ENCODE measurements around the gene MZB1. TPM values are rescaled to one million over a fixed set of nuclear protein-coding genes. Genes with fewer than 3 reads are reported as not detected.
"Not testable (repeated sequence)": the region's sequence is repeated elsewhere in the genome, so short reads cannot be mapped to it uniquely, and the experiment has no call there.

Gene MZB1
- total RNA-seq, 1 donor from 2014 or later: 12.9 TPM

GRCh38 chr5:139391570-139392323 lies 2.0 kb upstream of the MZB1 start:
- DNase-seq (ENCODE audit: low spot score): no peak

- DNase-seq (ENCODE audit: low spot score): no peak
Measured at GRCh38 chr5:139390639-139391569, 1.2 kb upstream of the MZB1 start.

GRCh38 chr5:139388198-139388821 lies 1.4 kb downstream of the MZB1 start:
- DNase-seq (ENCODE audit: low spot score): no peak

GRCh38 chr5:139387611-139388197 lies 2.0 kb downstream of the MZB1 start:
- no peak for DNase-seq (ENCODE audit: low spot score)

GRCh38 chr5:139386956-139387355 lies 2.8 kb downstream of the MZB1 start:
- DNase-seq (ENCODE audit: low spot score): not testable (repeated sequence)

- no peak for DNase-seq (ENCODE audit: low spot score)
Measured at GRCh38 chr5:139386050-139386438, 3.7 kb downstream of the MZB1 start.

- DNase-seq (ENCODE audit: low spot score): no peak
Measured at GRCh38 chr5:139385061-139386049, 4.4 kb downstream of the MZB1 start.

- DNase-seq (ENCODE audit: low spot score): no peak
Measured at GRCh38 chr5:139384591-139385051, 5.1 kb downstream of the MZB1 start.

- DNase-seq (ENCODE audit: low spot score): no peak
Measured at GRCh38 chr5:139383993-139384590, 5.6 kb downstream of the MZB1 start.

GRCh38 chr5:139383275-139383992 lies 6.3 kb downstream of the MZB1 start, which contains the start of gene SLC23A1:
Gene SLC23A1, minus strand, starts transcription at chr5:139383297. Its CDS starts 44 bp downstream, at chr5:139383253.
- DNase-seq (ENCODE audit: low spot score): no peak

GRCh38 chr5:139382807-139383206 lies 6.9 kb downstream of the MZB1 start:
- no peak for DNase-seq (ENCODE audit: low spot score)

GRCh38 chr5:139381837-139382761 lies 7.6 kb downstream of the MZB1 start:
- no peak for DNase-seq (ENCODE audit: low spot score)

- no peak for DNase-seq (ENCODE audit: low spot score)
Measured at GRCh38 chr5:139379626-139380449, 9.9 kb downstream of the MZB1 start.

GRCh38 chr5:139378941-139379361 lies 10.8 kb downstream of the MZB1 start:
- no peak for DNase-seq (ENCODE audit: low spot score)

GRCh38 chr5:139378101-139378825 lies 11.4 kb downstream of the MZB1 start:
- no peak for DNase-seq (ENCODE audit: low spot score)

- DNase-seq (ENCODE audit: low spot score): no peak
Measured at GRCh38 chr5:139377226-139377625, 12.5 kb downstream of the MZB1 start.

- DNase-seq (ENCODE audit: low spot score): no peak
Measured at GRCh38 chr5:139376364-139376763, 13.3 kb downstream of the MZB1 start.
